Skeletal muscle cell (primary cell): ENCODE results near the gene ERVK3-1.
"Not testable (repeated sequence)": the region's sequence is repeated elsewhere in the genome, so short reads cannot be mapped to it uniquely, and the experiment has no call there.

Experiments used
- DNase-seq: peaks from one replicate; pipeline ENCODE4 v3.0.0-alpha.2; 2010; ENCODE audit warnings: low read depth
- H3K4me3 ChIP-seq: 2 replicates; pipeline ENCODE4 v1.5.1; 2011; ENCODE audit warnings: low read depth, mild to moderate bottlenecking, control low read depth, low read length, moderate library complexity

ERVK3-1 gene

DNA sequence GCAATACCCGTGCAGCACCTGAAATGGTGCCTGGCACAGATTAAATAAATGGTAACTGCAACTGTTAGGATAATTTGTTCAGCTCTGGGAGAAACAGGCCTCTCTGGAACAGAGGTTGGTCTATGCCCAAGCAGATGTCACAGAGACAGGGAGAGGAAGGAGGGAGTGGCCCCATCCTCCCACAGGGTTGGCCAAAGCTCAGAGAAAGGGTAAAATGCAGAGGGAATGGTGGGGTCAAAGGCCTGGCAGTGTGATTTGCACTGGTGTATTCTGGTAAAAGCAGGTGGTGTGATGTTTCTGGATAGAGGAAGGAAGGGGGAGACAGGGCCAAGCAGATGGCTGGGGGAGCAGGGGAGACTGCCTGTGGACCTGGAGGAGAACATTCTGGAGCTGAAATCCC is 31.0 kb downstream of the ERVK3-1 start:
- no peak overlapping the region for H3K4me3 ChIP-seq
- DNase-seq = no peak

GRCh38 chr19:58336820-58337219 is 31.6 kb downstream of the ERVK3-1 start:
- DNase-seq = no peak
- no peak overlapping the region for H3K4me3 ChIP-seq

DNA sequence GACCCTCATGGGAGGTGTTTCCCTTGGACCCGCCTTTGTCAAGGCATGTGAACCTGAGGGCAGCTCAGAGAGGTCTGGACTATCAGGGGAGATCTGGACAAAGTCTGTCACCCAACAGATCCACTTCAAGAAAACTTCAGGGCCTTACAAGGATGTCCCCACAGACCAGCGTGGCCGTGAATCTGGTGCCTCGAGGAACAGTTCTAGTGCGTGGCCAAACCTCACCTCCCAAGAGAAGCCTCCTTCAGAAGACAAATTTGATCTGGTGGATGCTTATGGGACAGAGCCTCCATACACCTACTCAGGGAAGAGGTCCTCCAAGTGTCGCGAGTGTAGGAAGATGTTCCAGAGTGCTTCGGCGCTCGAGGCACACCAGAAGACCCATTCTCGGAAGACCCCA is 33.2 kb downstream of the ERVK3-1 start:
- DNase-seq = no peak
- no peak overlapping the region for H3K4me3 ChIP-seq

DNA sequence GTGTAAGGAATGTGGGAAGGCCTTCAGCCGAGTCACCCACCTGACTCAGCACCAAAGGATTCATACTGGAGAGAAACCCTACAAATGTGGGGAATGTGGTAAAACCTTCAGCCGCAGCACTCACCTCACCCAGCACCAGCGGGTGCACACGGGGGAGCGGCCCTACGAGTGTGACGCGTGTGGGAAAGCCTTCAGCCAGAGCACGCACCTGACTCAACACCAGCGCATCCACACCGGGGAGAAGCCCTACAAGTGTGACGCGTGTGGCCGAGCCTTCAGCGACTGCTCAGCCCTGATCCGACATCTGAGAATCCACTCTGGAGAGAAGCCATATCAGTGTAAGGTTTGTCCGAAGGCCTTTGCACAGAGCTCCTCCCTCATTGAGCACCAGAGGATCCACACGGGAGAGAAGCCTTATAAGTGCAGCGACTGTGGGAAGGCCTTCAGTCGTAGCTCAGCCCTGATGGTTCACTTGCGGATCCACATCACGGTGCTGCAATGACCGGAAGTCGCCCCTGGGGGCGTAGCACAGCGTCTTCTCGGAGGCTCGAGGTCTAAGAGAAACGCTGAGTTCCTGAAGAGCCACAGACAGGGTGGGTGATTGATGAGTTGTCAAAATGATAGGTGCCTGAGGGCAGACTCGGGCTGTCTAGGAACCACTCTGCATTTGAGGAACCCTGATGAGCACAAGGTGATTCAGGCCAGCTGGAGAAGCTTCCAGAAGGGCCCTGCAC is 33.8 kb downstream of the ERVK3-1 start:
- no peak overlapping the region for H3K4me3 ChIP-seq
- no peak for DNase-seq

DNA sequence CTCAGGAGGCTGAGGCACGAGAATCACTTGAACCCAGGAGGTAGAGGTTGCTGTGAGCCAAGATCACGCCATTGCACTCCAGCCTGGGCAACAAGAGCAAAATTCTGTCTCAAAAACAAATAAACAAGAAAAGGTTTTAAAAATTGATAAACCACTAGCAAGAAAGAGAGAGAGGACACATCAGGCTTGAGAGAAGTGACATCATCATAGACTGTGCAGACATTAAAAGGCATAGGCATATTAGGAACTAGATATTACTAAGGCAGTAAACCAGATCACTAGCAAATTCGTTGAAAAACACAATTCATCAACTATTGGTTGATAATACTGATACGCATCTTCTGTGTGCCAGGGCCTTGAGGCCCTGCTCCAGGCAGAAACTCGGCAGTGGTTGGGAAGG is 40.4 kb downstream of the ERVK3-1 start:
- no peak overlapping the region for H3K4me3 ChIP-seq
- no peak for DNase-seq

DNA sequence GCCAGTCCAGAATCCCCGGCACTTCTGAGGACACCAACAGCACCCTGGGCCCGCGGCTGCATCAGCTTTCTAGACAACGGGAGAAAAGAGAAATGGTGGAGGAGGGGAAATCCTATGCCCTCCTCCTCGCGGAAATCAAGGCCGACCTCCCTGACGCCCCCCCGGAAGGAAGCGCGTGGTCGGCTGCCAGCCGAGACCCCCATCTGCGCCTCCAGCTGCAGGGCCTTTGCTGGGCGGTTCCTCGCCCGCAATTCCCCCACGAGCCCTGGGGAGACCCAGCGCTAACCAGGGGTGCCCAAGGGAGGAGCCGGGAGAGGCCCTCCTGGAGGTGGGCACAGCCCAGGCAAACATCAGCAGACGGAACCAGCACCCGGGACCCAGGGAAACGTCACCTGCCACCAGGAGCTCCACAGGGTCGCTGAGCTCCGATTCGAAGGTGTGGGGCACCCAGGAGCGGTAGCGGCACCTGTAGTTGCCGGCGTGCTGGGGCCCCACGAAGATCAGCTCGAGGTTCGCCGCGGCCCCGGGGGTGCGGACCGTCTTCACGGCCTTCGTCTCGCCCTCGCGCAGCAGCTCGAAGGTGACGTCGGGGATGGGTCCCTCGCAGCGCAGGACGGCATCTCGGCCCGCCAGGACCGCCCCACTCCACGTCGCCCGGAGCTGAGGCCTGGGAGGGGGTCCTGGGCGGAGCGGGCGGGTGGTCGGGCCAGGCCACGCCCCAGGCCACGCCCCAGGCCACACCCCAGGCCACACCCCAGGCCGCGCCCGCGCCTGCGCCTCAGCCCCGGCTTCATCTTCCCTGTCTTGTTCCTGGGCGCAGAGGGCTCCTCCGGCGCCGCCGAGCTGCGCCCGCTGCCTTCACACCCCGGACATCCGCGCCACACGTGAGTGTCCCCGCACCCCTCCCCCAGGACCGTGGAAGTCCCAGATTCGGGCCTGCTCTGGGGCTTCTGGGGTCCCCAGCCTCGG is 42.1 kb downstream of the ERVK3-1 start:
- H3K4me3 ChIP-seq = peak overlapping the region; percentile 66
- DNase-seq = no peak

DNA sequence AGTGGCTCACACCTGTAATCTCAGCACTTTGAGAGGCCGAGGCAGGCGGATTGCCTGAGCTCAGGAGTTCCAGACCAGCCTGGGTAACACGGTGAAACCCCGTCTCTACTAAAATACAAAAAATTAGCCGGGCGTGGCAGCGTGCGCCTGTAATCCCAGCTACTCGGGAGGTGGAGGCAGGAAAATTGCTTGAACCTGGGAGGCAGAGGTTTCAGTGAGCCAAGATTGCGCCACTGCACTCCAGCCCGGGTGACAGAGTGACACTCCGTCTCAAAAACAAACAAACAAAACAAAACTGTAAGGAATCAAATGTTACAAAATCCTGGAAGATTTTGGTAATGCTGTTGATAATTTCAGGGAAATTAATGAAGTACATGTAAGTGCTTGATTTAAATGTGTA is 42.9 kb downstream of the ERVK3-1 start:
- peak overlapping the region; percentile 66 for H3K4me3 ChIP-seq

DNA sequence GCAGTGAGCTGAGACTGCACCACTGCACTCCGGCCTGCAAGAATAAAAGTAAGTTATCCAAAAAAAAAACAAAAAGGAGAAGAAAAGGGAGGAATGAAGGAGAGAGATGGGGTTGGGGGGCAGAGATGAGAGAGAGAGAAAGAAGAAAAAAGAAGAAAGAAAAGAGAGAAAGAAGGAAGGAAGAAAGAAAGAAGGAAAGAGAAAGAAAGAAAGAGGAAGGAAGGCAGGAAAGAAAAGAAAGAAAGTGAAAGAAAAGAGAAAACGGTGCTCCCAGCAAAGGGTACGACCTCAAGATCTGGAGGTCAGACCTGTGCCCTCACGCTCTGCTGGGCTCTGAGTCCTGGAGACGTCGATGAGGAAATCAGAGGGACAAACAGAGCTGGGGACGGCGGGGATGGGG is 44.4 kb downstream of the ERVK3-1 start:
- H3K4me3 ChIP-seq = no peak overlapping the region
- no peak for DNase-seq

More for the DNA sequence above, 42.9 kb downstream of the ERVK3-1 start:
- DNase-seq = not testable (repeated sequence)

DNA sequence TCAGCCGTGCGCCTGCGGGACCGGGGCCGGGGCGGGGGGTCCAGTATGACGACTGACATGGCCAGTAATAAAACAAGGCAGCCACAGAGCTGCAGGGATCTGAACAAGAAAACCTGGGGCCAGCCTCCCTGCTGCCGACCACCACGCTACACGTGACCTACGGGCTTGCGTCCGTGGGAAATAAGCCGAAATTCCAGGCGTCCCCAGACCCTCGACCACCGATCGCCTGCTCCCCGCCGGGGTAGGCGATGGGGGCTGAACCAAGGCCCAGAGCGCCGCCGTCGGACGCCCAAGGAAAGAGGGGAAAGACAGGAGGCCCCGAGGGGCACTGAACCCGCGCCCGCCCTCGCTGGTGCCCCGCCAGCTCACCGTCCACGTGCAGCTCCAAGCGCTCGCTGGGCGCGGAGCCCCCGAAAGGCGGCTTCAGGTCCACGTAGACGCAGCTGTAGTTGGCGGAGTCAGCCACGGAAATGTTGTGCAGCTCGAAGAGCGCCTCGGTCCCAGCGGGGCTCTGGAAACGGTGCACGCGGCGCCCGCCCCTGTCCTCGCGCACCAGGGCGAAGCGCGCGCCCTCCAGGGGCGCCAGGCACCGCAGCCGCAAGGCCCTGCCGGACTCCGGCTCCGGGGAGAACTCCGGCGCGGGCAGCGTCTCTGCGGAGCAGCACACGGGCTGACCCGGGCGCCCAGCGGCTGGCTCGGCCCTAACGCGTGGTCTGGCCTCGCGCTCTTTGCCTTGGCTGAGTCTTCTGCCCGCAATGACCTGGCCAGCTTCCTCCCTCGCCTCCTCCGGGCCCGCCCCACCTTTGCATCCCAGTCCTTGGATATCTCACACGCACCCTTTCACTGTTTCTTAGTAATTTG is 45.1 kb downstream of the ERVK3-1 start:
- no peak for DNase-seq
- H3K4me3 ChIP-seq = no peak overlapping the region

DNA sequence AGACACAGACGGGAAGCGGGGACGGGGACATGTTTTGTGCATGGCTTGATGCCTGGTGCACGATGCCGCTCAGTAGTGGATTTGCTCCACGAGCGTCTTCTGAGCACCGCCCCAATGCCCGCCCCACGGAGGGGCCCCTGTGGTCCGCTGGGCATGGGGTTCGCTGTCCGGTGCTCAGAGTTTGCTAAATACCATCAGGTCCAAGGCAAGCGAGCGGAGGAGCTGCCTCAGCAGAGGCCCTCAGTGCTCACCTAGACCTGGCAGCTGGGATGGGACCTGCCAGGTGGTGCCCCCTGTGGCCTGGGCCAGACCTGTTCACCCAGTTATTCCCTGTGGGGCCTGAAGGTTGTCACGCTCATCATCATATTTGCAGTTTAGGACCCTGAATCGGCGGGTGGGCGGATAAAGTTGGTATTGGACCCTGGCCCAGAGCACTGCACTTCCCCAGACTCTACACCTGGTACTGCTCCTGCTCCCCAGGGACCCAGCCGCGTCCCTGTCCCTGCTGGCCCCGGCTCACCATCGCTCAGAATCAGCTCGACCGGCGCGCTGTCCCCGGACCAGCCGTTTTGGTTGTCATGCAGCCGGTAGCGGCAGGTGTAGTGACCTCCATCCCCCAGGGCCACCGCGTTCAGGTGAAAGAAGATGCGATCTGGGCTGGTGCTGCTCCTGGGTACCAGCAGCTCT is 45.8 kb downstream of the ERVK3-1 start:
- no peak for DNase-seq
- H3K4me3 ChIP-seq = no peak overlapping the region

GRCh38 chr19:58351558-58351878 is 46.3 kb downstream of the ERVK3-1 start:
- no peak for DNase-seq
- no peak overlapping the region for H3K4me3 ChIP-seq

DNA sequence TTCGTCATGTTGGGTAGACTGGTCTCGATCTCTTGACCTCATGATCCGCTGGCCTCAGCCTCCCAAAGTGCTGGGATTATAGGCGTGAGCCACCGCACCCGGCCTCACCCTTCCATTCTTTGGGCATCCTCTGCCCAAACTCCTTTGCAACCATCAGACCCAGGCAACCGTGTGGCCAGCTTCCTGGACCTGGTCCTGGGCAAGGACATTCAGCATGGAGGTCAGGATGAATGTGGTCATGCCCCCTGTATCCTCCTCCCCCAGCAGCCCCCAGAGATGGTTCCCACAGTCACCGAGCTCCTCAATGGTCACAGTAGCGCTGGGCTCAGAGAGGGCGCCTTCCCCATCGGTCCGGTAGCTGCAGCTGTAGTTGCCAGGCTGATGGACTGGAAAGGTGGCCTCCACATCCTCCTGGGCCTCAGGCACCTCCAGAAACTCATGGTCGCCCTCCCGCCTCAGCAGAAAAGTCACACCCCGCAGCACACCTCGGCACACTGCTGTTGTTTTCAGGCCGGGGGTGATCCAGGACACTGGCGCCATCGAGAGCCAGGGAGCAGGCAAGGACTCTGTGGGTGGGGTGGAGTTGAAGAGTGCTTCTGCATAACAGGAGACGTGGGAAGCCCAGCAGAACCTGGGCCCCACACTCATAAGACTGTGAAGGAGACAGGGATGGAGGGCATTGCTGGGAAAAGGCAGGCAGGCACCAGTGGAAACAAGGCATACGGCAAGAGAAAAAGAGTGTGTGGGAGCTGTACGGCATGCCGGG is 47.0 kb downstream of the ERVK3-1 start:
- H3K4me3 ChIP-seq = no peak overlapping the region
- DNase-seq = no peak

GRCh38 chr19:58352760-58353671 is 47.8 kb downstream of the ERVK3-1 start, which contains the start of gene A1BG:
Gene A1BG, minus strand, starts transcription at chr19:58353492. Its CDS starts 55 bp downstream, at chr19:58353437.
- DNase-seq = no peak

GRCh38 chr19:58353717-58354477 is 48.7 kb downstream of the ERVK3-1 start:
- DNase-seq = no peak
- no peak overlapping the region for H3K4me3 ChIP-seq

More at GRCh38 chr19:58352760-58353671, 47.8 kb downstream of the ERVK3-1 start, which contains the start of gene A1BG:
- H3K4me3 ChIP-seq = no peak within 1 kb of the TSS

DNA sequence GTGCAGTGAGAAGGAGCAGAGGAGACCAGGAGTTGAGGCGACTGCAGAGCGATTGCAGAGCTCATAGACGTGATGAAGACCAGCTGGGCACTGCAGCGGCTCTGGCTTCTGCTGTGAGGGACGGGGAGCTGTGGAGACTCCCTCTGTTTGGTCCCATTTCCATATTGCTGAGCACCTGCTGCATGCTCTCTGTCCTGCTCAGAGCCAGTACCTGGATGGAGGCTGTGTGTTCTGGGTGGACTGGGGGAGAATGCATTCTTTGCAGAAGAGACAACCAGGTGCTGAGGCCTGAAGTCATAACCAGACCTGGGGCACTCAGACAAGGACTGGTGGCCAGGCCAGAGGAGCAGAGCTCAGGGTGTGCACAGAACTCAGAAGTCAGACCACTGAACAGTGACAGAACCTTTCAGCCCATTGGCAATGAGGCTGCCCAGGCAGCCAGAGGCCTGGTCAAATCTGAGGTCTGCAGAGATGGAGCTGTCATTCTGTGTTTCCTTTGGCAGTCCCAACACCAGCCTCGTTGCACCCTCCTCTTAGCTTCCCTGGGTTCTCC is 49.4 kb downstream of the ERVK3-1 start:
- no peak overlapping the region for H3K4me3 ChIP-seq
- DNase-seq = no peak

DNA sequence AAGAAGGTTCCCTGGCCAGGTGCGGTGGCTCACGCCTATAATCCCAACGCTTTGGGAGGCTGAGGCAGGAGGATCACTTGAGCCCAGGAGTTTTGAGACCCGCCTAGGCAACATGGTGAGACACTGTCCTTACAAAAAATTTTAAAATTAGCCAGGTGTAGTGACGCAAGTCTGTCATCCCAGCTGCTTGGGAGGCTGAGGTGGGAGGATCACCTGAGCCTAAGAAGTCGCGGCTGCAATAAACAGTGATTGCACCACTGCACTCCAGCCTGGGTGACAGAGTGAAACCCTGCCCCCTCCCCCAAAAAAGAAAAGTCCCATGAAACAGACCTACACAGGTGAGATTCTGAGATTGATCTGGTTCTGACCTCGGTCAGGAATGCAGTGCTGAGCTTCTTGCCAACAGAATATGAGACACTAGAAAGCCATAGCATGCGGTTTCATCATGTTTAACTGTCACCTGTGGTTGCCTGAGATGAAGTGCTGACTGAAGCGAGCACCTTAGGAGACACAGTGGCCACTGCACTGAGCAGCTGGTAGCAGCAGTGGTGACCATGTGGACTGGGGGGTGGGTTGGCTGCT is 50.1 kb downstream of the ERVK3-1 start:
- DNase-seq = no peak
- H3K4me3 ChIP-seq = no peak overlapping the region
